Uterus (tissue), 4 donors: ENCODE measurements around the gene ADAMTS4. TPM values are rescaled to one million over a fixed set of nuclear protein-coding genes. Genes with fewer than 3 reads are reported as not detected.
A peak's percentile ranks its signal among the peaks of the same experiment; 100 is the strongest.

Experiments used
- DNase-seq, 2 donors: peaks; one replicate each; pipeline ENCODE4 v3.0.0-alpha.2; 2019 to 2020
- H3K27ac ChIP-seq, 2 donors: fragments of 200-600 bp; sonication (generic); 1 replicate in 1 of 2; 2 replicates in 1 of 2; pipeline ENCODE4 v1.5.1; 2016 to 2018
- H3K27me3 ChIP-seq, 2 donors: fragments of 200-600 bp; sonication (generic); one replicate each; pipeline ENCODE4 v1.5.1; 2018 to 2019; ENCODE audit warnings: control low read depth in 1 of 2
- H3K36me3 ChIP-seq, 2 donors: fragments of 200-600 bp; sonication (generic); one replicate each; pipeline ENCODE4 v1.5.1; 2019; ENCODE audit warnings: control low read depth in 1 of 2
- H3K4me1 ChIP-seq, 2 donors: fragments of 200-600 bp; sonication (generic); one replicate each; pipeline ENCODE4 v1.5.1; 2018 to 2019; ENCODE audit warnings: control low read depth in 1 of 2
- H3K4me3 ChIP-seq, 2 donors: fragments of 200-600 bp; sonication (generic); 1 replicate in 1 of 2; 2 replicates in 1 of 2; pipeline ENCODE4 v1.5.1; 2018 to 2019; ENCODE audit warnings: mild to moderate bottlenecking in 1 of 2
- H3K9me3 ChIP-seq, 2 donors: fragments of 200-600 bp; sonication (generic); one replicate each; pipeline ENCODE4 v1.5.1; 2019; ENCODE audit warnings: control low read depth in 1 of 2
- POLR2A ChIP-seq, 2 donors: fragments of 450-650 bp; IDR thresholded peaks; one replicate each; pipeline ENCODE4 v1.6.1; 2016; ENCODE audit warnings: antibody characterized with exemption in 2 of 2, mild to moderate bottlenecking in 1 of 2, moderate library complexity in 1 of 2
- intact Hi-C: fragments of 100-400 bp; cut with DNase I; formaldehyde crosslinking; loops from one replicate; pipeline ENCODE4 v1.15.1; 2023; ENCODE audit warnings: low total_unique reads
- total RNA-seq, 4 donors: library from RNA; depleted of rRNA in 3 of 4; stranded (reverse); fragments of >200 nt in 3 of 4; gene quantifications; one replicate each; pipeline versions ENCODE4 v1.1.0 to v1.2.4, GENCODE V29; 2014 to 2023
- TF ChIP-seq, protein P1 (sequence below), 4 experiments: fragments of 200-600 bp in 2 of 4; fragments of 450-650 bp in 2 of 4; sonication (generic) in 2 of 4; IDR thresholded peaks; one replicate each; pipeline ENCODE4 v1.5.1; 2016 to 2019; ENCODE audit warnings: antibody characterized with exemption in 4 of 4, mild to moderate bottlenecking in 2 of 4, moderate library complexity in 1 of 4
- donor health status: DM: yes; HTN: yes; CAD: no.

The ADAMTS4 gene
- total RNA-seq, 4 donors from 2014 or later: 1.3 to 41.5 (median 10.9) TPM

DNA sequence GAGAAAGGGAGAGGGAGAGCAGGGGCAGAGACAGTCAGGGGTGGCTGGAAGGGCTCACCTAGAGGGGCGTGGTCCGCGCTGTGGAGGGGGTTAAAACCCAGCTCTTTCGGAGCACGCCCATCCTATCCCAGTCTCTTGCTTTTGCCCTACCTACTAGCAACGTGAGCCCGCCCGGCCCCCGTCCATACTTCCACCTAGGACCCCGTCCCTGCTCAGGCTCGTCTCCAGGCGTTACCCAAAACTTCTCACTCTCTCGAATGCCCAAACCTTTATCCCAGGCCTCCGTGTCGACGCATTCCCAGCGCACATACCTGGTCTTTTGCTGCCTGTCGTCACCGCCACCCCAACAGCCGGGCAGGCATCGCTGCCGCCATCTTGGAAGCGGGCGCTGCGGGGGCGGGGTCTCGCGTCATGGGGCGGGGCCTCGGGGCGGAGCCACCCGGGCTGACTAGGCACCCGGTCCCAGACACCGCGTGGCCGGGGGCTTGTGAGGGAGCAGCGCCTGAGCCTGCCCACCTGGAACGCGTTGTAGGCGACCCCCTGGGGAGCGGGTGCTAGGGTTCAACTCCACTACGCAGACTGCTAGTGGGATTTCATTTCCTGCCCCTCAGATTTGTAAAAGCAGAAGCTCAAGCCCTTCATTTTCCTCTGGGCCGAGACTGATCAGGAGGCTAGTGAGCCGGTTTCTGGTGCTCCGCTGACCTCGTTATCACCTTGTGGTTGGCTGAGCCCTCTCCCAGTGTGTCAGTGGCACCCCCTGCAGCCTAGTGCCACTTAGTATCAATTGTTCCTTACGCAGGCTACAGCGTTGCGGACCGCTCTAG, 21.5 kb downstream of the ADAMTS4 start, which contains the start of gene B4GALT3:
Gene B4GALT3 (minus strand): TSS at position 396 of the 824 bp plus-strand sequence. CDS start 1,447 bp downstream, outside the sequence.
- H3K36me3 ChIP-seq: no peaks in the 10 kb centered on the region
- no peaks in the 10 kb centered on the region for H3K9me3 ChIP-seq
- H3K4me3 ChIP-seq: peak within 1 kb of the TSS; percentile 64 to 89
- TF ChIP-seq, protein P1, sequence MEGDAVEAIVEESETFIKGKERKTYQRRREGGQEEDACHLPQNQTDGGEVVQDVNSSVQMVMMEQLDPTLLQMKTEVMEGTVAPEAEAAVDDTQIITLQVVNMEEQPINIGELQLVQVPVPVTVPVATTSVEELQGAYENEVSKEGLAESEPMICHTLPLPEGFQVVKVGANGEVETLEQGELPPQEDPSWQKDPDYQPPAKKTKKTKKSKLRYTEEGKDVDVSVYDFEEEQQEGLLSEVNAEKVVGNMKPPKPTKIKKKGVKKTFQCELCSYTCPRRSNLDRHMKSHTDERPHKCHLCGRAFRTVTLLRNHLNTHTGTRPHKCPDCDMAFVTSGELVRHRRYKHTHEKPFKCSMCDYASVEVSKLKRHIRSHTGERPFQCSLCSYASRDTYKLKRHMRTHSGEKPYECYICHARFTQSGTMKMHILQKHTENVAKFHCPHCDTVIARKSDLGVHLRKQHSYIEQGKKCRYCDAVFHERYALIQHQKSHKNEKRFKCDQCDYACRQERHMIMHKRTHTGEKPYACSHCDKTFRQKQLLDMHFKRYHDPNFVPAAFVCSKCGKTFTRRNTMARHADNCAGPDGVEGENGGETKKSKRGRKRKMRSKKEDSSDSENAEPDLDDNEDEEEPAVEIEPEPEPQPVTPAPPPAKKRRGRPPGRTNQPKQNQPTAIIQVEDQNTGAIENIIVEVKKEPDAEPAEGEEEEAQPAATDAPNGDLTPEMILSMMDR (IDR thresholded peaks at IDR 0.05): peak in 1 of 4 experiments; percentile 2
- TF ChIP-seq POLR2A (IDR thresholded peaks at IDR 0.05): peak; percentile 51 to 73
- H3K27ac ChIP-seq: peak within 1 kb of the TSS; percentile 89 to 92
- peaks cover 0 to 17% of the 10 kb centered on the region in 2 donors for H3K4me1 ChIP-seq
- intact Hi-C loops: no loop called here
- H3K27me3 ChIP-seq: no peaks in the 10 kb centered on the region
- peak; percentile 88 to 93 for DNase-seq

DNA sequence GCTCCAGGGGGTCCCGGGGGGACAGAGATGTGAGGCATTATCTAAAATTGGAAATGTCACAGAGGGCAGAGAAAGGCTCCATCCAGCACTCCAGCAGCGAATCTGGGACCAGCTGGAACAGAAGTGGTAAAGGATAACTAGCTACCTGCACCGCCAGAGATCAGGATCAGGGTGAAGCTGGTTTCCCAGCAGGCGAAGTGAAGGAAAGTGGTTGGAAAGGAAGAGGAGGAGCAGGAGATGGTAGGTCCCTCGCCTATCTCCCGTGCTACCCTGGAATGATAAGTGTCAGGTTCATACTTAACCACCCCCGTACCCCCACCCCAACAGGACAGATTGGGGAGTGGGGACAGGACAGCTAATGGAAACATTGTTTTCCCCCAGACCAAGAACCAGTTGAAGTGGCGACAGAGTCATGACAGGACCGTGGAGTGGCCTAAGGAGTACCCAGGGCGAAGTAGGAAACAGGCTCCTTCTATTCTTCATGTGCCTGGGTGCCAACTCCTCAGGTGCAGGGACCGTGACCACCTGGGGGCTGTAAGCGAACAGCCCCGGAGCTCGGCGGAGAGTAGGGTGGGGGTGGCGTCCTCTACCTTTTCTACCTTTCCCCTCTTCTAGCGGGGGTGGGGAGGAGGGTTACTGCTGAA, 22.3 kb downstream of the ADAMTS4 start:
- Histone ChIP-seq H3K9me3 (no peaks in the 10 kb centered on the region), H3K4me1 (peaks cover 0 to 17% of the 10 kb centered on the region in 2 donors), H3K27ac (peak overlapping the region; percentile 89 to 92), H3K36me3 (no peaks in the 10 kb centered on the region), H3K27me3 (no peaks in the 10 kb centered on the region), H3K4me3 (peak overlapping the region; percentile 64 to 89)
- no peak for DNase-seq
- TF ChIP-seq, protein P1 (IDR thresholded peaks at IDR 0.05): no peak
- no peak for TF ChIP-seq POLR2A (IDR thresholded peaks at IDR 0.05)
- intact Hi-C loops: no loop called here

DNA sequence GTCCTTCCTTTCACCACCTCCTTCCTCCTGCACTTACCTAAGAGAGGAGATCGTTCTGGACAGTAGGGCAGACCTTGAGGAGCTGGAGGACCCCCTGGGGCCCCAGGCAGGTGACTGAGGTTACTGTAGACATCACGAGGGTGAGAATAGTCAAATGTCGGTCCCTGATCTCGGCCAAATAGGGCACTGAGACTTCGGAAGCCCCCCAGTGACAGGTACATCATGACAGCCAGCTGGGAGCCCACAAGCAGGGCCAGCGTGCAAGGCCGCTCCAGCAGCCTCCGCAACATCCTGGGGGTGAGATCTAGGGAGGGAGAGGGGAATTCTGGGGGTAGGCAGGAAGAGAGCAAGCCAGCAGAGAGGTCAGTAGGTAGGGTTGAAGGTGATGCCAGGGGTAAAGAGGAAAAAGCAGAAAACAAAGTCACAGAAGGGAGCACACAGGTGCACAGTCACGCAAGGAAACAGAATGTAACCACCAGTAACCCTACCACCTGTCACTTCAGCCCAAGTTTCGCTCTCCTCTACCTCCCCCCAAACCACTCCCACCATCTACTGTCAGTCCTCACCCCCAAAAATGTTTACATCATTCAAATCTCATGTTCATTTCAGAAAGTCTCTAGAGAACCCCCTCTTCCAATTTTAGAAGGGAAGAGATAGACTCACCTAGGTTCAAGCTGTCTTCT, 22.9 kb downstream of the ADAMTS4 start:
- no peaks in the 10 kb centered on the region for H3K9me3 ChIP-seq
- intact Hi-C loops: no loop called here
- H3K4me3 ChIP-seq: peak overlapping the region in 1 of 2 donors; percentile 64
- H3K27me3 ChIP-seq: no peaks in the 10 kb centered on the region
- peaks cover 0 to 17% of the 10 kb centered on the region in 2 donors for H3K4me1 ChIP-seq
- DNase-seq: no peak
- H3K36me3 ChIP-seq: no peaks in the 10 kb centered on the region
- TF ChIP-seq, protein P1 (IDR thresholded peaks at IDR 0.05): no peak
- TF ChIP-seq POLR2A (IDR thresholded peaks at IDR 0.05): no peak
- H3K27ac ChIP-seq: peak overlapping the region; percentile 89 to 92

DNA sequence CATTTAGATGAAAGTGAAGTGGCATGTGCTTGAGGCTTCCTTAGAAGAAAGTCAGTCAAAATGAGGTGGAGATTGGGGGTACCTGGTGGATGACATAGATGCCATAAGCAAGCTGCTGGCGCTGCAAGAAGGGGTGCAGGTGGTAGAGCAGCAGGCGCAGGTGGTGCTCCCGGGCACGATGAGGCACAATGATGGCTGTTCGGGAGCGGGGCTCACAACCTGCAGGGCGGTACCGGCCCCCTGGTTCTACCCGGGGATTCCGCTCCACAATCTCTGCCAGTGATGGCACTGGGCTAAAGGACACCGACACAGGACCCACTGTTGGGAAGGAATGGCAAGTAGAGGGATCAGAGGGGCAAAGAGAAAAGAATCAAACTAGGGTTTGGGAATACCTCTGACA, 23.9 kb downstream of the ADAMTS4 start:
- TF ChIP-seq, protein P1 (IDR thresholded peaks at IDR 0.05): no peak
- no peak for TF ChIP-seq POLR2A (IDR thresholded peaks at IDR 0.05)
- Histone ChIP-seq H3K4me1 (peaks cover 0 to 17% of the 10 kb centered on the region in 2 donors), H3K36me3 (no peaks in the 10 kb centered on the region), H3K4me3 (no peak overlapping the region), H3K27ac (no peak overlapping the region), H3K9me3 (no peaks in the 10 kb centered on the region), H3K27me3 (no peaks in the 10 kb centered on the region)
- no peak for DNase-seq
- intact Hi-C loops: no loop called here
